Mononuclear cell (primary cell): ENCODE data around the gene RAB6D. TPM values are rescaled to one million over a fixed set of nuclear protein-coding genes. Genes with fewer than 3 reads are reported as not detected.
"Not testable (repeated sequence)": the region's sequence is repeated elsewhere in the genome, so short reads cannot be mapped to it uniquely, and the experiment has no call there.

Experiments used
- H3K27me3 ChIP-seq: 2 replicates; pipeline ENCODE4 v1.6.0; 2011; ENCODE audit warnings: low read length, control low read depth; ENCODE audit not compliant: insufficient read depth
- H3K4me1 ChIP-seq: 2 replicates; pipeline ENCODE4 v1.5.1; 2011; ENCODE audit warnings: mild to moderate bottlenecking, low read length, control low read depth; ENCODE audit not compliant: insufficient read depth
- H3K4me3 ChIP-seq: 2 replicates; pipeline ENCODE4 v1.5.1; 2011; ENCODE audit warnings: mild to moderate bottlenecking, low read length, moderate library complexity
- H3K9me3 ChIP-seq: 2 replicates; pipeline ENCODE4 v1.5.1; 2011; ENCODE audit warnings: low read depth, mild to moderate bottlenecking, control low read depth, low read length
- total RNA-seq: library from RNA; depleted of rRNA; stranded (reverse); fragments of >200 nt; gene quantifications from one replicate; pipeline ENCODE4 v1.2.3, GENCODE V29; 2012

The RAB6D gene
- not detected for total RNA-seq

DNA sequence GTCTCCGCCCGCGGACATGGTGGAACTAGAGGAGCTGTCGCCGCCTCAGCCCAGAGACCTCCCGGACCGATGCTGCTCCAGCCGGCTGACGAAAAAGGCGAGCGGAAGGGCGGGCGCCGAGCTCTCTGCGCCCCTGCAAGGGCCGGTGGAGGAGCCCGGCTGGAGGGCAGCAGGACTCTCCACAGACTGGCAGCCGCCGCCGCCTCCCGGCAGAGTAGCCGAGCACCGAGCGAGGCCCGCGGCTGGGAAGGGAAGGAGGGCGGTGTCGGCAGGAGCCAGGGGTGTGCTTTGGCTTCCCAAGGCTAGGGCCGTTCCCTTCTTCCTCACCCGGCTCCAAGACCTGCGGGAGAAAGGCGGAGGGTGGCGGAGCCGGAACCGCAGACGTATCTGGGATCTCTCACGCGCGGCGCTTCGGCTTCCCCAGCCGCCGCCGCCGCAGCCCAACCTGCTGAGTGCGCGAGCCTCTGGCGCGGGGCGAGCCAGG, at the start of gene RAB6D:
Gene RAB6D, minus strand, starts transcription at position 466 of the 484 bp plus-strand sequence. Its CDS starts 448 bp downstream, at position 18.
- peaks cover 13% of the 10 kb centered on the region for H3K27me3 ChIP-seq
- not testable (repeated sequence) for H3K9me3 ChIP-seq, H3K4me1 ChIP-seq, H3K4me3 ChIP-seq

DNA sequence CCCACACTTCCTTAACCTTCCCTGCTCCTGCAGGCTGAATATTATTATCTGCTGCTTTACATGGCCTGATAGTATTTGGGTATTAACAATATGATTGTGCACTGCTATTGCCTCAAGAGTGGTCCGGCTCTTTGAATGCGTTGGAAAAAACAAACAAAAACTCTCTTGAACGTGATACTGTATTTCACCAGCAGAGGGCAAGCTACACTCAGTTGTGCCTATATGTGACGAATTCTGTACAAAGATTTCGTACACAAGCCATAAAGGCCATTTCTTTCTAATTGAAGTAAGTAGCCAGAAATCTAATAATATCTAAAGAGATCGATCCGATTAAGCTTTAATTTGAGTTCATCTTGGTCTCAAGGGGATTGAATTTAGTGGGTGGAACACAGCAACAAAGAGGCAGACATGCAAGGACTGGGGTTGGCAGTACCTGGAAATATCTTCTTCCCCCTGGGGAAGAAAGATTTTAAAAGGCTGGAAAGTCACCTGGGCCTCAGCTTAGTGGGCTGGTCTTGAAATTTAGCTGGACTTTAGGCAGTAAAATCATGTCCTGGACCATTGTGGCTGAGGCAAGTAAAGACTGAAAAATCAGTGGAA, 49.3 kb upstream of the RAB6D start:
- no peaks in the 10 kb centered on the region for H3K9me3 ChIP-seq
- no peak overlapping the region for H3K4me3 ChIP-seq
- no peaks in the 10 kb centered on the region for H3K4me1 ChIP-seq
- H3K27me3 ChIP-seq = peaks cover 8% of the 10 kb centered on the region

DNA sequence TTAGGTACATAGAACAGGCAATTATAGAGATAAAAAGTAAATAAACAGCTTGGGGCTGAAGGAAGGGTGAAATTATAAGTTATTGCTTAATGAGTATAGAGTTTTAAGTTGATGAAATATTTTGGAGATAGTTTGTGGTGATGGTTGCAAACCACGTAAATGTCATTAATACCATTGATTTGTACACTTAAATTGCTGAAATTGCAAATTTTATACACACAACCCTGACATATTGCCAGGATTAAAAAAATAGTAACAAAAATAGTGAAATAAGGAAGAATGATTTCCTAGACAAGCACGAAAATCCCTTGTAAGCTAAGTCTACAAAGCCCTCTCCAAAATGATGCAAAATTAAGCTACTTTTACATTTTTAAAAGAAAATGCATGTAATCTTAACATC, 46.2 kb upstream of the RAB6D start:
- Histone ChIP-seq H3K4me3 (no peak overlapping the region), H3K9me3 (no peaks in the 10 kb centered on the region), H3K4me1 (no peaks in the 10 kb centered on the region), H3K27me3 (peaks cover 14% of the 10 kb centered on the region)

DNA sequence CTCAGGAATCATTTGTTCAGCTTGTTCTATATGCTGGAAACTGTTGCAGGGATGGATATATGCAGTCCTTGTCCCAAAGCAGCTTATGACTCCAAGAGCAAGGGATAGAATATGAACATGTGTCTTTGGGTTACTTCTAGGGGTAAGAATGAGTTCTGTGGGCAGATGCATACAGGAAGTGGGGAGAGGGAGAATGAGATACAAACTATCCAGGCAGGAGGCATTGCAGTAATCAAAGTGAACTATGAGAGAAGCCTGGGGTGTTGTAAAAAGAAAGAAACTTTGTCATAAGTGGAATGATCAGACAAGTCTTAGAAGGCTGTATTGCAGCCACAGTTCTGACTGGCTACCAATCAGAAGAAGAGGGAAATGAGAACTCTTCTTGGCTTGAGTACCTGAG, 44.8 kb upstream of the RAB6D start:
- peaks cover 14% of the 10 kb centered on the region for H3K27me3 ChIP-seq
- H3K4me1 ChIP-seq = no peaks in the 10 kb centered on the region

DNA sequence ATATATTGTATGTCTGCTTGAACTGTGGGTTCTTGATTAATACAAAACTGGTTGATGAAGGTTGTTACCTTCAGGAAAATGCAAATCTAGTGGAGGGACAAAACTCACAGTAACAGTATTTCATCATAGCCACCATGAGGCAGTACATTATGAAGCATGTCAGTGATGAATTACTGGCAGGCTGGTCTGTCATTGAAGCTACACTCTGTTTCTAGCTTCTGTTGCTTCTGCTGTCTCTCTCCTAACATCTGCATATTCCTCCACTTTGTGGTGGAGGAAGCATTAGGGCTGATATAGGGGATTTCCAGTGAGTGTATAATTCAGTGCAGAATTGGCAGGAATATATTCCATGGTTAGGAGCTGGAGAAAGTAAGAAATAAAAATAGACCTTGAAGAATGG, 44.2 kb upstream of the RAB6D start:
- Histone ChIP-seq H3K9me3 (no peaks in the 10 kb centered on the region), H3K4me3 (no peak overlapping the region), H3K27me3 (peaks cover 14% of the 10 kb centered on the region), H3K4me1 (no peaks in the 10 kb centered on the region)

More for the DNA sequence above, 44.8 kb upstream of the RAB6D start:
- Histone ChIP-seq H3K9me3 (no peaks in the 10 kb centered on the region), H3K4me3 (no peak overlapping the region)

DNA sequence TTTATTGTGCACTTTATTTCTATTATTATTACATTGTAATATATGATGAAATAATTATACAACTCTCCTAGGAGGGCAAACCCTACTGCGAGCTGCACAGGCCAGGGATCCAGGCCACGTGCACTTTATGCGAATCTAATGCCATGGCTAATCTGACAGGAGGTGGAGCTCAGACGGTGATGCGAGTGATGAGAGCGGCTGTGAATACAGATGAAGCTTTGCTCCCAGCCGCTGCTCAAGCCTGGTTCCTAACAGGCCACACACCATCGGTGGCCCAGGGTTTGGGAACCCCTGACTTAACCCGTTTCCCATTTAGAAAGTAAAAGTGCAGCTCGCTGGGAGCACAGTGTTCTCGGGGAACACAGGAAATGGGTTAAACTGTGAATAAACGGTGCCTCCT, 40.8 kb upstream of the RAB6D start:
- Histone ChIP-seq H3K27me3 (peaks cover 10% of the 10 kb centered on the region), H3K4me1 (no peaks in the 10 kb centered on the region), H3K4me3 (no peak overlapping the region), H3K9me3 (no peaks in the 10 kb centered on the region)

DNA sequence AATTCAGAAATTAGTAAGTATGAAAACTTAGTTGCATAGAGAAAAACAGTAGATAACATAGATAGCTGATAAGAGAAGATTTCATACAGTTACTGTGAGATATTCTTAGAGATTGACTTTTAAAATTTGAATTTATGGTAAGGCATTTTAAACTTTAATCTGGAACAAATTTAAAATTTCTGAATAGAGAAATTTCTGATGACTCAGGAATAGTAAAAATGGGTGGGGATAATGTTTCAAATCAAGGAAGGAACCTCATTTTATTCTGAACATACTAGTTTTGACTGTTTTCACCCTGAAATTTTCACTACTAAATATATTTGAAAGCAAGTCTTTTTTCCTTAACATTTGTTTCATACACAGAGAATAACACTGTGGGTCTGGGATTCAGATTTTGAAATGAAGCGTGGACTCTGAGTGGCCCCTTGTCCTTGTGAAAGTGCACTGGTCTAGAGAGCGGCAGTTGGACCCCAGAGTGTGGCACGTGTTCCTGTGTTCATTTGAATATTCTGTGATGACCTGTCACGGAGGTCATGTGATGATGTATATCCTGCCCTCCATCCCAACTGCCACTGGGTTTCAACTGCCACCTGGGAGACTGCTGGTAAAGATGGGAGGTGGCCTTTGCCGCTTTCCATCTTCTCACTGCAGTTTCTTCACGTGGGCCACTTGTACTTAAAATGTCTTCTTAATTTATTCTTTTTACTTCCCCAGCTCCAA, 38.5 kb upstream of the RAB6D start:
- H3K9me3 ChIP-seq = no peaks in the 10 kb centered on the region
- no peak overlapping the region for H3K4me3 ChIP-seq
- H3K4me1 ChIP-seq = no peaks in the 10 kb centered on the region
- peaks cover 7% of the 10 kb centered on the region for H3K27me3 ChIP-seq

DNA sequence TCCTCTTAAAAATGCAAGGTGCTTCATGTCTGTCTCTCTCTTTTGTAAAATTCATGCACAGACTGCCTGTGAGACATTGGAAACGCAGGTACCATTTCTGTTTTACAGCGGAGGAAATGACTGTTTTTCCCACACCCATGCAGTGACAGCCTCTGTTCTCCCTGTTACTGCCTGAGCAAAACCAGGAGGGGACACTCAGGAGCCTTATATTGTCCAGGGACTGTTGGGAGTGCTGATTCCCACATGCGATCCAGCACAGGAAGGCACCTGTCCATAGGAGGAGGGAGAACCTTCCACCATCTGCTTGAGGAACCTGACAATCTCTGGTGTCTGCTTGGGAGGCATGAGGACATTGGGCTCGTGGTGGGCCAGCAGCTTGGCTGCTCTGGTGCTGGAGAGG, 36.9 kb upstream of the RAB6D start:
- no peaks in the 10 kb centered on the region for H3K9me3 ChIP-seq
- no peaks in the 10 kb centered on the region for H3K27me3 ChIP-seq
- H3K4me3 ChIP-seq = no peak overlapping the region
- H3K4me1 ChIP-seq = no peaks in the 10 kb centered on the region

DNA sequence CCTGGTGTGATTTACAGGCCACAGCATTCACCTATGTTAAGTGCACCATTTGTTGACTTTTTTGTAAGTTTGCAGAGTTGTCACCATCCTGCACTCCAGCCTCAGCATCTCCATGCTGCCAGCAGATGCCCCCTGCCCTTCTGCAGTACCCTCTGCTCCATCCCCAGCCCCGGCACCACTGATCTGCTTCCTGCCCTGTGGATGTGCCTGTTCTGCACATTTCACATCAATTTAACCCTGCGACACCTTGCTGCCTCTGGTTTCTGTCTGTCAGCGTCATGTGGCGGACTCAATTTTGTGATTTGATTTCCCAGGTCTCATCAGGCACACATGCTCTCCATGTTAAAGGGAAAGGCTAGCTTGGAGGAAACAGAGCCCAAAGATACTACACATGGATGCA, 36.5 kb upstream of the RAB6D start:
- H3K9me3 ChIP-seq, H3K4me1 ChIP-seq, H3K4me3 ChIP-seq: not testable (repeated sequence)

DNA sequence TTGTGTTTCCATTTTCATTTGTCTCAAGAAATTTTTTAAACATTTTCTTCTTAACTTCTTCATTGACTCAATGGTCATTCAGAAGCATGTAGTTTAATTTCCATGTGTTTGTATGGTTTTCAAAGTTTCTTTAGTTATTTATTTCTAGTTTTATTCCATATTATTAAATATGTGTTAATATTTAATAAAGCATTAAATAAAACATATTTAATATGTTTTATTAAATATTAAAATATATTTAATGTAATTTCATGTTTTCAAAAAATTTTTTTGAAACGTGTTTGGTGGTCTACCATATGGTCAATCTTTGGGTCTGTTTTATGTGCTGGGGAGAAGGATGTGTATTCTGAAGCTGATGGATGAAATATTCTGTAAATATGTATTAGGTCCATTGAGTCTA, 32.2 kb upstream of the RAB6D start:
- H3K4me1 ChIP-seq, H3K4me3 ChIP-seq, H3K9me3 ChIP-seq, H3K27me3 ChIP-seq: not testable (repeated sequence)

More for the DNA sequence above, 36.5 kb upstream of the RAB6D start:
- H3K27me3 ChIP-seq = not testable (repeated sequence)

DNA sequence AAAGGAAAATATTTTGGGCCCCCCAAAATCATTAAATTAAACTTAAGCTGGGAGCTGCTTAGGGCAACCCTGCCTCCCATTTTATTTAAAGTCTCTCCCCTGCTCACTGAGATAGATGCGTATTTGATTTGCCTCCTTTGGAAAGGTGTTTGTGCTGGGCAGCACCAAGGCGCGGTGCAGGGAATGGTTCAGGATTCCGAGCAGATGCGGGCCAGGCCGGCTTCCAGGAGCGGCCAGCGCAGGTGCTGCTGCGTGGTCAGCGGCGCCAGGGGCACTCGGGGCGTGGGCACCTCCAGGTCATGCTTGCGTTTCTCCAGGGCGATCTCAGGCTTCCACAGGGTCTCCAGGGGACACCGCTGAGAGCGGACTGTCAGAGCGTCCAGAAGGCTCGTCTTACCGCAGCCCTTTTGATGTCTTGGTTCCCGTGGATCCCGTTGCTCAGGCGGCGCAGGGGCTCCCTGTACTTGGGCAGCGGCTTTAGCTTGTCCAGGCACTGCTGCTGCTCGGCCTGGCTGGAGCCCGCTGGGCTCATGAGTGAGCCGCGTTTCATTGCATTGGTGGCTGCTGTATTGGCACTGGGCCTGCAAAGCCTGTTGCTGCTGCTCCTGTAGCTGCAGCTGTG, 31.2 kb upstream of the RAB6D start:
- not testable (repeated sequence) for H3K27me3 ChIP-seq, H3K4me1 ChIP-seq, H3K9me3 ChIP-seq, H3K4me3 ChIP-seq

DNA sequence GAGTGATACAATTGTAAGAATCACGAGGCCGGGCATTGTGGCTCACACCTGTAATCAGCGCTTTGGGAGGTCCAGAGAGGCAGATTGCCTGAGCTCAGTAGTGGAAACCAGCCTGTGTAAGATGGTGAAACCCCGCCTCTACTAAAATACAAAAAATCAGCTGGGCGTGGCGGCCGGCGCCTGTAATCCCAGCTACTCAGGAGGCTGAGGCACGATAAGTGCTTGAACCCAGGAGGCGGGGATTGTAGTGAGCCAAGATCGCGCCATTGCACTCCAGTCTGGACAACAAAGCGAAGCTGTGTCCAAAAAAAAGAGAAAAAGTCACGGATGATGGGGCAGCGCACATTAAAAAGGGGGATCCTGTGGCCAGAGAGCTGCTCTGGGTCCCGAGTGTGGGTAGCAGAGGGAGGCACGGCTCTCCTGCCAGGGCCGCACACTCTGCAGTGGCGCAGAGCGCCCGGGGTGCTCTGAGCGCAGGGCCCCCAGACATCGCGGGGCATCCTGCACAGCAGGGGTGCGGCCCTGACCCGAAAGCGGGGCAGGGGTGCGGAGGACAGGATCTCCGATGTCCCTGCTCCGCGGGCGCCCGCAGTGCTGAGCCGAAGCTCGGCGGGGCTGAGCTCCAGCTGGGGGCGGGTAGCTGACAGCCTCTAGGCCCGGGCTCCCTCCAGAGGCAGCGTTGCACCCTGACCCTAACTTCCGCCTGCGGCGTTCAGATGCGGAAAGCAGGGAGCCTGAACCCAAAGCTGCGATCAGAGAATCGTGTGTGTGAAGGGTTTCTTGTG, 30.4 kb upstream of the RAB6D start:
- Histone ChIP-seq H3K4me1 (no peaks in the 10 kb centered on the region), H3K9me3 (no peaks in the 10 kb centered on the region), H3K4me3 (no peak overlapping the region), H3K27me3 (no peaks in the 10 kb centered on the region)

DNA sequence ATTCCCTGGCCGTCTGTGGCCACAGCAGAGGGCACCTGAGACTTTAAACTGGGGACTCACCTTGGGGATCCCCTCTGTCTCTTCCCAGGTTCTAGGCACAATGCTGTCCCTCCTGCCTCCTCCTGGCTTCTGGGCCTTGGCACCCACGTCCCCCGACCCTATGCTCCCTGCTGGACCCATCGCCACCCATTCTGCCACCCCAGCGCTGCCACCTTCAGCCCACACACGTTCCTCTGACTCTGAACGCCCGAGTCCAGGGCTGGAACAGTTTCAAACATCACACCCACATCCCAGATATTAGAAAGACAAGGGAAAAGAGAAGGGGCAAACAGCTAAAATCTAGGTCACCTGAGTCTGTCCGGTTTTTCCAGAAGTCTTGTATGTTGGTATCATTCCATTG, 28.0 kb upstream of the RAB6D start:
- H3K4me1 ChIP-seq, H3K27me3 ChIP-seq, H3K9me3 ChIP-seq, H3K4me3 ChIP-seq: not testable (repeated sequence)

DNA sequence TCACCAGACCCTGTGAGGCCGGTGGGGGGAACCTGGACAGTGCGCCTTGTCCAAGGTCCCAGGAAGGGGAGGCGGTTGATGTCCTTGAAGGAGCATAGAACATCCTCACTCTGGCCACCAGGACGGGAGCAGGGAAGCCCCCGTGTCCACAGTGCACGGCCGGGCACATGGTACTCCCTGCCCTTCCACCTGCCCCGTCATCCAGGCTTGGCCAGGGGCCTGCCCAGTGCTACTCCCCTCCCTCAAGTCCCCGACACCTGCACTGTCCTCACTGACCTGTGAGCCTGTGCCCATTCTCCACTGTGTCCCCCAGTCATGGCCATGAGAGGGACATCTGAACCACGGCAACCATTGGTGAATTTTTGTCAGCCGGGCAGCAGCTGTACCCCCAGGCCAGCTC, 27.5 kb upstream of the RAB6D start:
- H3K4me1 ChIP-seq, H3K27me3 ChIP-seq, H3K9me3 ChIP-seq, H3K4me3 ChIP-seq: not testable (repeated sequence)

DNA sequence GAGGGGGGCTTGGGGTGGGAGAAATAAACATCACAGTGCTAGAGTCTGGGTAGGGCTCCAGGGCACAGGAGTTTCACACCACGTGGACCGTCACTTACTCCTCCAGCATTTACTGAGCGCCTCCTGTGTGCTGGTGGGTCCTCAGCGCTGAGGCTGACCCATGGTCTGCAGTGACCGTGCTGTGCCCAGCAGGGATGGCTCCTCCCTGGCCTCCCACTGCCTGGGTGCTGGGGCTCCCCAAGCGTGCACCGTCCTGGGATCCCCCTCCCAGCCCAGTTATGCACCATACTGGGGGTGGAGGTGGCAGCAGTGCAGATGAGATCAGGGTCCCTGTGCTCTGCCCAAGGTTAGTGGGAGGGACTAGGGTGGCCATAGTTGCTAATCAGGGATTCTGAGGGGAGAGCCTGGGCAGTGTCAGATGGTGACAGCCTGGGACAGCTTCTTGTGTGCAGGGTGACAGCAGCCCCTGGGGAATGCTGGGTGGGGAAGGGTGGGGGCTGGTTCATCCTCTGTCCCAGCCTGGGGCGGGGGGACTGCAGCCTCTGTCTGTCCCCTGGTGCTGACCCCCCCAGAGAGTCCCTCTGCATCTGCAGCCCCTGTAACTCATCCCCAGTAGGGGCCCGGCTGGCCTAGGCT, 26.6 kb upstream of the RAB6D start:
- H3K4me3 ChIP-seq, H3K27me3 ChIP-seq, H3K9me3 ChIP-seq, H3K4me1 ChIP-seq: not testable (repeated sequence)
